HEK293 (cell line): Measurements from ENCODE around the gene CD46.

Experiments used
- CTCF ChIA-PET: fragments of 350-600 bp; formaldehyde crosslinking; extraction: SDS; loops from one replicate; lab custom pipeline; 2021; ENCODE audit warnings: antibody characterized with exemption; lab: Yijun Ruan, JAX
- POLR2A ChIA-PET: fragments of 300-600 bp; formaldehyde crosslinking; extraction: SDS; loops from one replicate; lab custom pipeline; 2020; ENCODE audit warnings: antibody characterized with exemption, inconsistent platforms; lab: Yijun Ruan, JAX
- H3K27ac ChIP-seq: fragments of 200-500 bp; sonication (Bioruptor generic); 2 replicates; pipeline ENCODE4 v1.5.1; 2014; ENCODE audit warnings: low read depth, low read length, control low read depth, inconsistent platforms; ENCODE audit errors: extremely low read depth
- H3K36me3 ChIP-seq, 2 experiments: fragments of 200-500 bp in 1 of 2; sonication (Bioruptor generic) in 1 of 2; 1 replicate in 1 of 2; 2 replicates in 1 of 2; pipeline ENCODE4 v1.5.1; 2014 to 2017; ENCODE audit warnings: inconsistent platforms in 2 of 2, low read length in 2 of 2; ENCODE audit not compliant: control insufficient read depth in 2 of 2, insufficient read depth in 1 of 2
- H3K4me1 ChIP-seq: fragments of 200-500 bp; sonication (Bioruptor generic); 2 replicates; pipeline ENCODE4 v1.5.1; 2014; ENCODE audit warnings: mild to moderate bottlenecking, low read length, inconsistent platforms; ENCODE audit not compliant: control insufficient read depth, insufficient read depth
- H3K4me3 ChIP-seq: 2 replicates; pipeline ENCODE4 v1.5.1; 2011; ENCODE audit warnings: low read depth, mild to moderate bottlenecking, control low read depth, low read length, moderate library complexity
- H3K9me3 ChIP-seq: fragments of 200-500 bp; sonication (Bioruptor generic); 2 replicates; pipeline ENCODE4 v1.5.1; 2014; ENCODE audit warnings: low read depth, low read length, inconsistent platforms; ENCODE audit not compliant: control insufficient read depth, insufficient read depth
- BCL6B ChIP-seq: fragments of 450-650 bp; formaldehyde crosslinking; IDR thresholded peaks from 2 replicates; pipeline ENCODE4 v1.5.1; 2017; ENCODE audit warnings: missing biosample characterization, missing genetic modification characterization
- GLI2 ChIP-seq: fragments of 450-650 bp; formaldehyde crosslinking; IDR thresholded peaks from 2 replicates; pipeline ENCODE4; 2017; ENCODE audit warnings: missing biosample characterization, missing genetic modification characterization, low read depth, borderline replicate concordance
- GLIS1 ChIP-seq: fragments of 450-650 bp; formaldehyde crosslinking; IDR thresholded peaks from 2 replicates; pipeline ENCODE4 v1.5.1; 2016; ENCODE audit warnings: missing biosample characterization, missing genetic modification characterization
- HOXD13 ChIP-seq: sonication (generic); formaldehyde crosslinking; IDR thresholded peaks from 2 replicates; pipeline ENCODE4 v1.8.0; 2022; ENCODE audit warnings: missing genetic modification reagents, borderline replicate concordance
- KLF1 ChIP-seq: fragments of 450-650 bp; formaldehyde crosslinking; IDR thresholded peaks from 2 replicates; pipeline ENCODE4 v1.5.1; 2016; ENCODE audit warnings: missing biosample characterization, missing genetic modification characterization
- REPIN1 ChIP-seq: fragments of 450-650 bp; formaldehyde crosslinking; IDR thresholded peaks from 2 replicates; pipeline ENCODE4 v1.5.1; 2017; ENCODE audit warnings: missing biosample characterization, missing genetic modification characterization, low read depth
- SETDB1 ChIP-seq: IDR thresholded peaks from one replicate; pipeline ENCODE4 v1.6.1; 2017; ENCODE audit warnings: mild to moderate bottlenecking, low read length, moderate library complexity, mixed read lengths; ENCODE audit not compliant: insufficient read length
- TRIM28 ChIP-seq: IDR thresholded peaks from 2 replicates; pipeline ENCODE4 v1.6.1; 2011; ENCODE audit warnings: low read length, control low read depth, borderline replicate concordance
- TSHZ1 ChIP-seq: fragments of 450-650 bp; formaldehyde crosslinking; IDR thresholded peaks from 2 replicates; pipeline ENCODE4 v1.5.1; 2016; ENCODE audit warnings: missing biosample characterization, missing genetic modification characterization, borderline replicate concordance
- ZBTB21 ChIP-seq: fragments of 450-650 bp; formaldehyde crosslinking; IDR thresholded peaks from 2 replicates; pipeline ENCODE4 v1.5.1; 2017; ENCODE audit warnings: missing biosample characterization, missing genetic modification characterization
- ZFP3 ChIP-seq: fragments of 450-650 bp; formaldehyde crosslinking; IDR thresholded peaks from 2 replicates; pipeline ENCODE4 v1.5.1; 2016; ENCODE audit warnings: low read depth, missing biosample characterization, missing genetic modification characterization
- ZNF341 ChIP-seq: fragments of 450-650 bp; formaldehyde crosslinking; IDR thresholded peaks from 2 replicates; pipeline ENCODE4; 2016; ENCODE audit warnings: low read depth, missing biosample characterization, missing genetic modification characterization
- ZNF416 ChIP-seq: fragments of 450-650 bp; formaldehyde crosslinking; IDR thresholded peaks from 2 replicates; pipeline ENCODE4 v1.5.1; 2016; ENCODE audit warnings: missing biosample characterization, missing genetic modification characterization
- ZNF639 ChIP-seq: fragments of 450-650 bp; formaldehyde crosslinking; IDR thresholded peaks from 2 replicates; pipeline ENCODE4 v1.5.1; 2016; ENCODE audit warnings: missing biosample characterization, missing genetic modification characterization
- ZNF654 ChIP-seq: fragments of 450-650 bp; formaldehyde crosslinking; IDR thresholded peaks from 2 replicates; pipeline ENCODE4 v1.5.1; 2016; ENCODE audit warnings: low read depth, missing biosample characterization, missing genetic modification characterization
- ZNF677 ChIP-seq: fragments of 450-650 bp; IDR thresholded peaks from 2 replicates; pipeline ENCODE4 v1.5.0; 2018; ENCODE audit warnings: missing biosample characterization, mild to moderate bottlenecking, missing genetic modification characterization, moderate library complexity
- ZNF704 ChIP-seq: fragments of 450-650 bp; formaldehyde crosslinking; IDR thresholded peaks from 2 replicates; pipeline ENCODE4 v1.5.1; 2016; ENCODE audit warnings: missing biosample characterization, missing genetic modification characterization
- ZNF76 ChIP-seq: fragments of 450-650 bp; formaldehyde crosslinking; IDR thresholded peaks from 2 replicates; pipeline ENCODE4; 2016; ENCODE audit warnings: low read depth, missing biosample characterization, missing genetic modification characterization, borderline replicate concordance
- ZNF785 ChIP-seq: fragments of 450-650 bp; formaldehyde crosslinking; IDR thresholded peaks from 2 replicates; pipeline ENCODE4 v1.5.1; 2016; ENCODE audit warnings: missing biosample characterization, missing genetic modification characterization
- ZNF837 ChIP-seq: fragments of 450-650 bp; formaldehyde crosslinking; IDR thresholded peaks from 2 replicates; pipeline ENCODE4 v1.5.1; 2016; ENCODE audit warnings: missing biosample characterization, missing genetic modification characterization
- ZXDB ChIP-seq: fragments of 450-650 bp; formaldehyde crosslinking; IDR thresholded peaks from 2 replicates; pipeline ENCODE4 v1.5.1; 2016; ENCODE audit warnings: missing biosample characterization, missing genetic modification characterization

The CD46 gene

GRCh38 chr1:207810173-207810572 lies 58.3 kb downstream of the CD46 start (continued):
- TF ChIP-seq ZNF785 (no peak), ZNF416 (no peak), ZFP3 (tag by site-specific recombination) (no peak), ZNF76 (tag by site-specific recombination) (no peak), GLI2 (tag by site-specific recombination) (no peak), ZNF639 (tag by site-specific recombination) (no peak), GLIS1 (tag by site-specific recombination) (no peak), ZBTB21 (tag by site-specific recombination) (no peak), BCL6B (tag by site-specific recombination) (no peak), KLF1 (tag by site-specific recombination) (no peak), SETDB1 (no peak), ZNF704 (tag by site-specific recombination) (no peak), ZNF341 (tag by site-specific recombination) (no peak), ZNF677 (tag by site-specific recombination) (no peak)

- no peaks in the 10 kb centered on the region for H3K4me1 ChIP-seq
- CTCF ChIA-PET = interaction anchor here (0.6 to 4.8 kb wide), 6 partner anchors 11 to 159 kb away, joined by 3 to 22 read pairs (median 4); no protein-coding TSS in a partner anchor
- no peak overlapping the region for H3K4me3 ChIP-seq
- H3K27ac ChIP-seq = no peak overlapping the region
- no peaks in the 10 kb centered on the region for H3K9me3 ChIP-seq
- TF ChIP-seq ZXDB (tag by site-specific recombination) (no peak), BCL6B (tag by site-specific recombination) (no peak), REPIN1 (tag by site-specific recombination) (no peak), TRIM28 (no peak)
- POLR2A ChIA-PET = no interaction called here
- peaks cover 0 to 85% of the 10 kb centered on the region in 2 experiments; a peak in 1 of 3 replicates for H3K36me3 ChIP-seq
Measured at GRCh38 chr1:207810606-207811295, 58.9 kb downstream of the CD46 start.

- ChIA-PET POLR2A (no interaction called here), CTCF (interaction anchor here (0.6 to 4.8 kb wide), 8 partner anchors 8 to 186 kb away, joined by 3 to 22 read pairs (median 4); no protein-coding TSS in a partner anchor)
- Histone ChIP-seq H3K36me3 (peaks cover 0 to 85% of the 10 kb centered on the region in 2 experiments; a peak in 1 of 3 replicates), H3K9me3 (no peaks in the 10 kb centered on the region), H3K27ac (no peak overlapping the region), H3K4me1 (no peaks in the 10 kb centered on the region), H3K4me3 (no peak overlapping the region)
- TF ChIP-seq HOXD13 (CRISPR knock-in tag) (no peak), TSHZ1 (tag by site-specific recombination) (no peak), ZNF654 (tag by site-specific recombination) (no peak), BCL6B (tag by site-specific recombination) (no peak), ZNF837 (tag by site-specific recombination) (no peak)
Measured at GRCh38 chr1:207811319-207811718, 59.5 kb downstream of the CD46 start.
